GM21619 (cell line): ENCODE results near the gene GATB.
"Not testable (repeated sequence)": the region's sequence is repeated elsewhere in the genome, so short reads cannot be mapped to it uniquely, and the experiment has no call there.

Experiments
- ATAC-seq: cut with Tn5 transposase; IDR thresholded peaks from one replicate; pipeline ENCODE4 v1.9.1; 2021; ENCODE audit not compliant: unreplicated experiment

The GATB gene

DNA sequence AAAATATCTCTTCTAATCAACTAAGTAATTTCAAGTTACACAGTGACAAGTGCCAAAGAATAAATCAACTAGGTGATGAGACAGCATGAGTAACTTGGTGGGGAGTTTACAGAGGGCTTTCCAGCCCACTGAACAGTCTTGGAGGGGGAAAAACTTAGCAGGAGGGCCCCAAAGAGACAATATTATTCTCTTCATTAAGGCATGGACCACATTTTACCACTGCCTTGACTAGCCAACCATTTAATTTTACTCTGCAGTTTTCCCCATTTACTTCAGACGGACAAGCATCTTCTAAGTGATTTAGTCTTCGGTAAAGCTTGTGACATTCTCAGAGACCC lies 25.3 kb upstream of the GATB start:
- ATAC-seq, result no peak

DNA sequence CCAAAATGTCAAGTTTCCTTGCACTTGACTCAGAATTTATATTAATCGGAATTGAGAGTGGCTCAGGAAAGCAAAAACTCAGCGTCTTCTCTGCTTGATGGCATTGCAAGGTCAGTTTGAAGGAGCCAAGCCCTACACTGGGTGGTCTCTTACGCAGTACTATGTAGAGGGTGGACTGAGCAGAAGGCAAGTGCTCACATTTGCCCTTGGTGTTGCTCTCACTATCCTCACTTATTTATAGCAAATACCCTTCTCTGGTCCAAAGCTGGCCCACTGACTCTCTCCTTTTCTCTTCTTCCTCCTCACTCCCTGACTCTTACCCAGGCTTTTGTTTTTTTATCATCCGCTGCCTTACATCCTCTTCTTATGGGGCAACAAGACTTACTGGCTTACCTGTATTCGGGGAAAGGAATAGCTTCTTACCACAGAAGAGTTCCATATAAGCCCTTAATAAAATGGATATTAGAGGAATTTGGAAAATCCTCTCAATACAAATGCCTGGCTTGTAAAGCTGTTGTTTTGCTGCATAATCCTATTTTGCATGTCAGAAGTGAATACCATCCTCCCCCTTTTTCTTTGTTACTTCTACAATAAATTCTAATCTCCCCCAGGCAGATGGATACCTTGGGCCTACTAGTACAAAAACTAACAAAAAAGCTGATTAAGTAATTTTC lies 24.8 kb upstream of the GATB start:
- no peak for ATAC-seq

DNA sequence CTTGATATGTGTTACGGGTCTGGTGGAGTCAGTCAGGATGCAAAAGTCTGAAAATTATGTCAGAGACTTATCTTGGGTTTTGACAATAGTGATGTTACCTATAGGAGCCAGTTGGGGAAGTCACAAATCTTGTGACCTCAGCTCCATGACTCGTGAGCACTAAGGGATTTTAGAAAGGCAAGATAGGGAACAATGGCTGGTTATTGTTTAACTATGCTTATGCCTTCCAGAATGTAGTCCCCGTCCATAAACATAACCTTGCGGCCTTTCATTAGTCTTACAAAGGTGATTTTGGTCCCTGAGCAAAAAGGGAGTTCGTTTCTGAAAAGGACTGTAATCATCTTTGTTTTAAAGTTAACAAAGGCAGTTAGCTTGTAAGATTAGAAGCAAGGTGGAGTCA lies 23.9 kb upstream of the GATB start:
- no peak for ATAC-seq

DNA sequence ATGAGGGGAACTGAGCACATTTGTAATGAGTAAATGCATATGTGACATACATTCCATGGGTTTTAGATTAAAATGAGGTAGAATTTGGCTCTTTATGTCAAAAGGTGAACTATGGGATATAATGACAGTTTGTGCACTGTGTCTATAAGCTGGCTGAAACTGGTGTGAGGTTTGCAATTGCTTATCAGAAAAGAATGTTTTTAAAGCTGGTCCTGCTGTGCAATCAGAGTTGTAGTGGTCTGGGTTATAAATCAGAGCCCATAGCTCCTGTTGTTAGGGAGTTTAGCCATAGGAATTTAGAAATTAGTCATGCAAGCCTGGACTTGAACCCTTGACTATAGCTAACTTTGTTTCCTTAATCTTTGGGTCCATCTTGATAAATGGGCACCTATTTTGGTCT lies 23.1 kb upstream of the GATB start:
- no peak for ATAC-seq

DNA sequence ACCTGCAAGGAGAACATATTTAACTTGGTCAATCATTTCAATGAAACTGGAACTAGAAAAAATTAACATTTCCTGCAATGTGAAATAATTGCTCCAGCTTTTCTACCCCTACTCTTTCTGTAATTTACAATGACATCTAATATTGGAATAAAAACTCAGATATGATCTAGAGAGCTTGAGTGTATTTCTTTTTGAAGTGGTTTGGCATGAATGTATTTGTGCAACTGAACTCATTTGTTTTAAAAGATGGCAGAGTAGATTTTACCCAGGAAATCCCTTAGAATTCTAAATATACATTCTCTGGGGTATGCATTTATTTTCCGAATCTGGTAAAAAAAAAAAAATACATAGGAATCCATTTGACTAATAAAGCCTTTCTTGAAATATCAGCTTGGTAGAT lies 21.5 kb upstream of the GATB start:
- ATAC-seq, result no peak

DNA sequence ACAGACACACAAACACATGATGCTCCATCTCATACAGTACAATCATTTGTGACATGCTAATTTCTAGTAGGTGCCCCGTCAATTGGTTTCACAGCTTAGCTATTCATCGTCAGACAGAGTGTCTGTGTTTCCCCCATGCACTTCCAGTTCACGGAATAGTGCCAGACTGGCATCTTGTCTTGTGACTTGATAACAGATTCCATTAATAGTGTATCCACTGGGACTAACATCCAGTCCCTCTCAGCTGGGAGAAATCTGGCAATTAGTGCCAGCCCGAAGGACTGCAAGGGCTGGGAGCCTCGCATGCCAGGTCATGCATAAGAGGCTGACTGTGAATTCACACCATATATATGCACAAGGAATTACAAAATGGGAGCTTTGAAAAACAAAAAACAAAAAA lies 20.2 kb upstream of the GATB start:
- ATAC-seq, result no peak

DNA sequence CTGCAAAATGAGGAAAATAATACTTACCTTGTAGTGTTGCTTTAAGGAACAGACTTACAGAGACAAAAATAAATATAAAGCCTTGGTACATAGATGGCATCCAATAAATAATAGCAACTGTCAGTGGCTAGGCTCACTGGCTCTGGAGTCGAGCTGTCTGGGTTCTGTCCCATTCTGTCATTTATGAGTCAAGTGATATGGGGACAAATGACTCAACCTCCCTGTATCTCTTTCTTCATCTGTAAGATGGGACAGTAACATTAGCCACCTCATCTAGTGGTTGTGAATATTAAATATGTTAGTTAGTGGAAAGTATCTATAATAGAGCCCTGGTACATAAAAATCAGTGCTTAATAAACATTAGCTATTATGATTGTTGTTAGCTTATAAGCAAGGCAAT lies 16.7 kb upstream of the GATB start:
- no peak for ATAC-seq

DNA sequence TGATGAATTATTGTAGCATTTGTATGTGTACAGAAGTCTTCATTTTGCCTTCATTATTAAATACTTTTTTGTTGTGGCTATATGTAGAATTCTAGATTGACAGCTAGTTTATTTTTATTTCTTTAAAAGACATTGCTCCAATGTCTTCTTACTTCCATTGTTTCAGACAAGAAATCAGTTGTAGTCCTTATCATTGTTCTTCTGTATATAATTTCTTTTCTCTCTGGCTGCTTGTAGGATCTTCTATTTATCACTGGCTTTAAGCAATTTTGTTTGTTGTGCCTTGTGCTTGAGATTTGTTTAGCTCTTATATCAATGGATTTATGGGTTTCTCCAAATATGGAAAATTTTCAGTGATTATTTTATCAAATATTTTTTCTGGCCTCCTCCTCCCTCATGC lies 13.5 kb upstream of the GATB start:
- no peak for ATAC-seq

DNA sequence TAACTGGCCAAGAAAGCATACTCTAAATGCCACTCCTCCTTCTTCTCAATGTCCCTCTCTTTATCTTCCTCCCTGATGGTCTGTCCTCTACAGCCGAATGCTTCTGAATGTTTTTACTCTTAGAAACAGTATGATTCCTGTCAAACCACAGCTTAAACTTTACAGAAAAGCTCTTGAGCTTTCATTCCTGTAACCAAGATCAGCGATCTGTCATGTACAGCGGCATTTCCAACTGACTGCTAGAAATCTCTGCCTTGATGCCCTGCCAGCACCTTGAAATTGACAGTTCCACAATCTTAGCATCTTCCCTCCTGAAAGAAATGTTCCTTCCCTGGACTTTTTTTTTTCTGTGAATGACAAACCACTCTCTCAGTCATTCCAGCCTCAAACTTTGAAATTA lies 11.5 kb upstream of the GATB start:
- no peak for ATAC-seq

DNA sequence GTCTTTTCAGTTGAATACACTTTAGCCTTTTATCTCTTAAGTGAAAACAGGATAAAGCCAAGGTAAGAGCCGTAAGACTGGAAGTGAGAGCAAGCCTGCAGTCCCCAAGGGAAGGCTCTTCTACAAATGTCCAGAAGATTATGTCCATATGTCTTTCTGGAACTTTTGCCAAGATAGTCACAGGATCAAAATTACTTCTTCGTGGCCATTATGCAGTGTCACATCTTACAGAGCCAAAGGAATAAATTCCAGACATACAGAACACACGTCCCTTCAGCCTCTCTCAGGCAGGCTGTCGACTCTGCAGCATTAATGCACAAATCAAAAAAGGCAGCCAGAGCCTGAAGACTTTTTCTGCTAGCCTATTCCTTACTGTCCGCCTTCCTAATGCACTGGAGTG lies 10.9 kb upstream of the GATB start:
- no peak for ATAC-seq

DNA sequence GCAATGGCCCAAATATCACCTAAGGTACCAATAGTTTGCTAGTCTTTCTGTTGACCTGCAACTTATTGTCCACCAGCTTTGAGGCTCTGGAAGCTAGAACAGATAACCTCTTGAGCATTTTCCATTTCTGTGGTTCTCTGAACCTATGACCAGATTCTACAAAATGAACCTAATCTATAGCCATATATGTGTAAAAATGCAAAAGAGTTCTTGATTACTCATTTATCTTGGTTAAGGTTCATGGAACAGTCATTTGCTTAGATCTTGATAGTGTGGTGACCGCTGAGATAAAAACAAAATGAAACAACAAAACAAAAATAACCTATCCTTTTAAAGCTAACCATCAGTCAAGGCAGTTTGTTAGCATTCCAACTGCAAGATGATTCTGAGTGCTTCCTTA lies 9.3 kb upstream of the GATB start:
- ATAC-seq, result no peak

DNA sequence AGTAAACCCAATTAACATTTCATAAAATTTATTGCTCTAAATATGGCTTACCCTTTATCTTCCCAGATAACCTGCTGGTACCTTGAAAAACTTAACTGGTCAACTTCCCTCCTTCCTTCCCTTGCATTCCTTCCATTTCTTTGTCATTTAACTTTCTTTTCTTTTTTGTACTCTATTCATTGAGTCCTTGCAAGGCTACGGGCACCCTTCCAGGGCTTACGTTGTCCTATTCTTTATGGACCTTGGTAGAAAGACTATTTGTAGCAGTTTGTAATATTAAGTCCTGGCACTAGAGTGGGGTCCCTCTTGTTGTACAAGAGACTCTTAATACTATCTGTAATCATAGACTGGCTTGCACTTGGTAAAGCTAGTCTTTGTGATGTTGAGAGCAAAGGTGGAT lies 8.0 kb upstream of the GATB start:
- ATAC-seq, result no peak

DNA sequence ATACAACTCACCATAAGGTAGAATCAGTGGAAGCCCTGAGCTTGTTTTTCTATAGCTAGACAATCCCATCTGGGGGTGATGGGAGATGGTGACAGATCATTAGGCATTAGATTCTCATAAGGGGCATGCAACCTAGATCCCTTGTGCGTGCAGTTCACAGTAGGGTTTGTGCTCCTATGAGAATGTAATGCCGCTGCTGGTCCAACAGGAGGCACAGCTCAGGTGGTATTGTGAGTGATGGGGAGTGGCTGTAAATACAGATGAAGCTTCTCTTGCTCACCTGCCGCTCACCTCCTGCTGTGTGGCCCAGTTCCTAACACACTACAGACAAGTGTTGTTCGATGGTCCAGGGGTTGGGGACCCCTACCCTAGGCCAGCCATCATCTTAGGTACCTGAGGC lies 5.9 kb upstream of the GATB start:
- ATAC-seq, result no peak

DNA sequence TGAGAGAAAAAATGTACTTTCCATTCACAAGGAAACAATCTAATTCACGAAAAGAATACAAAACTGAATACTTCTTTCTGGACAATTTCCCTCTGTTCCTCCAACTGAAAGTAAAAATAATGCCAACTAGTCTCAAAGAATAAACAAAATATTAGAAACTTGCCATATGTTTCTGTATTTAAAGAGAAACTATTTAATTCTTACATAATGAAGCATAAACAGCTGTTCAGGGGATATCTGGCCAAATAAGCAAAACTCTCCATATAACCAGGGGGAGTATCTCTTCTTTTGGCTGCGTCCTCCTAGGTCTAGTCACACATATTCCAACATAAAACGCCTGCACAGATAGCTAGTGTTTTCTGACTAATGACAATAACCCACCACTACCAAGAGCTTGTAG lies 805 bp downstream of the GATB start:
- no peak for ATAC-seq

DNA sequence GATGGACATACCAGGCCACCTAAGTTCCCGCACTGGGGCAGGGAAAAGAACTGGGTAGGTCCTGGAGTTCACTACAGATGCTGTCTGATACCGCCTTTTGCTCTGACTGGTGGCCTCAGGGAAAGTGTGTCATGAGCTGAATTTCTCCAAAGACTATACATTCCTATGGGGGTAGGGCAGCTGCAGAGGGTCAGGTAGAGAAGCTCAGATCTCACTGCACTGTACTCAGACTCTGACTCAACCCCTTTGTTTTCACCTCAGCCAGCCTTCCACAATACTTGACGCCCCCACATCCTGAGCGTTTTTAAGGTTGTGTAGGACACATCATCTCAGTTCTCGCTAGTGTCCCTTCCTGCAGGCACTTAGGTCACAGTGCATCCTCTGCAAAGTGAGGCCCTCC lies 7.8 kb downstream of the GATB start:
- no peak for ATAC-seq

DNA sequence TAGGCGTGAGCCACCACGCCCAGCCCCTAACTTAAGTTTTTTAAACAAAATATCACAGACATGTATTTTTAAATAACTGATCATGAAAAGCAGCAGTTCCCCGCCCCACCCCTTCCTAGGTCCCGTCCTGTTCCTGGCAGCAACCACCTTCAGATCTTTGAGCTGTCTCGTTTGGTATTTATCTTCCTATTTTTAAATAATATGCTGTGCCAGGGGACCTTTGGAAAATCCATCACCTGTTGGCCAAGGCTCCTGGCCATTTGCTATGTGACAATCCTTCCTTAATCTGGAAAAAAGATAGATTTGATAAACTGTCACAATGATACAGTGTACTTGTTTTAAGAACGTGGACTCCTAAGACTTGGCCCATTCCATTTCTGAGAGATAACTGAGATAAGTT lies 10.7 kb downstream of the GATB start:
- ATAC-seq, result no peak

DNA sequence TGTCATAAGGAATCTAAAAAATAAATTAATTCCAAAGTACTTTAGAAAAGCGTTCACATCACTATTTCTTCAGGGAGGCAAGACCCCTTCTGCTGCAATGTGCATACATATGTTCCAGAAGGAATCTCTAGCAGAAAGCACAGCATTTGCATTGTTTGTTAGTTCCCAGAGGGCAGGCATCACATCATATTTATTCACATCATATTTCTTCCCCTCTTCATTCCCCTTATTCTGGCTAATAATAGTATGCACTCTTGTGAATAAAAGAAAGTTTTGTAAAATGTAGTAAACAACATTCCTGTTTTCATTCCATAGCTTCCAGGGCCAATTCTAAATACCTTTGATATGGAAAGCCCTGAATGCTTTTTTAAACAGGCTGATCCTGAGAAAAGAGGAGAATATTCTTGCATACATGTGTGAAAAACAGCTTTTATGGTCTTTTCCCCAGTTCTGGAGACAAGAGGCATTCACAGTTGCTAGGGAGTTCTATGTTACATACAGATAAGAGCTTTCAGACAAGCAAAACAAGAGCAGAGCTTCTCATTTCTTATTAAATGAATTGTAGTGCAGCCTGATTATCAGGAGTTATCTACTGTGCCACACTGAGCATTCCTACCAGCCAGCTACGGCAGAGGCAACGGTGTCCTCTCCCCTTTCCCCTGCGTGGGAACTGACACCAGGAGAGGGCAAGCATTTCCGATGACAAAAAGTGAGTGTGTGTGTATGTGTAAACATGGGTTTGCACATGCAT lies 15.2 kb downstream of the GATB start:
- no peak for ATAC-seq

DNA sequence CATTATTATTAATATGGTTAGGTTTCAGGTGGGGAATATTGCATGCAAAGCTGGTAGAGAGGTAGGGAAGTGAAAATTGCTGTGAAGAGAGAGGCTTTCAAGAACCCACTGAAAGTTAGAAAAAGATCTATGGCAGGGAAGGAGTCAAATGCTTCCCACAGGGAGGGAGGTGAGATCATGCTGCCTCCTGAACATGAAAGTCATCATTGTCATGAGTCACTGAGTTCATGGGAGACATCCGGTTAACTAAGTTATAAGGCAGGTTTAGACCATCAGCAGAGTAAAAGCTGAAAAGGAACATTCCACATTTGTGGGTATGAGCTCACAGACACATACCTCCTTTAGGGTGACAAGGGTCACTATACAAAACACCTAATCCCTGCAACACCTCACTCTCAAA lies 16.2 kb downstream of the GATB start:
- peak; percentile 37 for ATAC-seq

DNA sequence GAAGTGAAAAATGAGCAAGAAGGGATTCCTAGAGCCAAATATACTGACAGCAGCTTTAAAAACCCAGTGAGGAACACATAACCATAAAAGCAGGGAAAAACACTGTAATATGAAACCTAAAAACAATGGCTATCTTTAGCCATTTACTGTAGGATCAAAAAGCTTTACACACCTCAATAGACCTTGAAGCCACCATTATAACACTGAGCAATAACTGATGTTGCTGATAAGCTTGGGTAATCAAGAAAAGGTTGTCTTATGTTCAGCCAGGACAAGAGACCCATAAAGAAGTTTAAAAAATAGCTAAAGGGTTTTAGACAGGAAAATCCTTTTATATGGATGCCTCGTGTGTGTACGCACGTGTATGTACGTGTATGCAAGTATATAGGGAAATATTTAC lies 16.9 kb downstream of the GATB start:
- no peak for ATAC-seq

DNA sequence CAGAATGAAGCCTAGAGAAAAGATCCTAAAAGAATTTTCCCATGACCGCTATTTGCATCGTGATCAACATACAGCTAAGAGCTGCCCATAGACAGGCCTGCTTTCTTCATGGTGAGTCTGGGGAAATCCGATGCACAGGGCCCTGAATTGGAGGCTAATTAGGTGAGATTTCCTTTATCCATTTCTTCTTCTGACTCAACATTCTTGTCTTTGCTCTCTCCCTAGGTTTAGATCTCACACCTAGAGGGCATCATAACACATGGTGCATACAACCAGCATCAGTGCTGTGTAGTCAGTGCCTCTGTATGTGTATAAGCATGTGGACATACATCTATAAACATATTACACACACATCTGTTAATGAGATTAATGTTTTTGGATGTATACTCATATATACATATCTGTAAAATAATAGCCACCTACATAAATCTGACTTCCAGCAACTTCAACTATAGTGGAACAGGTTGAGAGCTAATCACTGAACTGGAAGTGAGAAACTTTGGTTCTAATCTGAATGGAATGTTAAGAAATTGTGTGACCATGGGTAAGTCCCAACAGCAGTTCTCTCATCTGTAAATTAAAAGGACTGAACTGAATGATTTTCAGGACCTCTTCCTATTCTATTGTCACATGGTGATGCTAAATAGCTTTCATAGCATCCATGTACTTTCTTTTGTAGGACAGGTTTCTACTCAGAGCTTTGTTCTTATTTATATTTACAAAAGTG lies 17.5 kb downstream of the GATB start:
- peak; percentile 53 for ATAC-seq

DNA sequence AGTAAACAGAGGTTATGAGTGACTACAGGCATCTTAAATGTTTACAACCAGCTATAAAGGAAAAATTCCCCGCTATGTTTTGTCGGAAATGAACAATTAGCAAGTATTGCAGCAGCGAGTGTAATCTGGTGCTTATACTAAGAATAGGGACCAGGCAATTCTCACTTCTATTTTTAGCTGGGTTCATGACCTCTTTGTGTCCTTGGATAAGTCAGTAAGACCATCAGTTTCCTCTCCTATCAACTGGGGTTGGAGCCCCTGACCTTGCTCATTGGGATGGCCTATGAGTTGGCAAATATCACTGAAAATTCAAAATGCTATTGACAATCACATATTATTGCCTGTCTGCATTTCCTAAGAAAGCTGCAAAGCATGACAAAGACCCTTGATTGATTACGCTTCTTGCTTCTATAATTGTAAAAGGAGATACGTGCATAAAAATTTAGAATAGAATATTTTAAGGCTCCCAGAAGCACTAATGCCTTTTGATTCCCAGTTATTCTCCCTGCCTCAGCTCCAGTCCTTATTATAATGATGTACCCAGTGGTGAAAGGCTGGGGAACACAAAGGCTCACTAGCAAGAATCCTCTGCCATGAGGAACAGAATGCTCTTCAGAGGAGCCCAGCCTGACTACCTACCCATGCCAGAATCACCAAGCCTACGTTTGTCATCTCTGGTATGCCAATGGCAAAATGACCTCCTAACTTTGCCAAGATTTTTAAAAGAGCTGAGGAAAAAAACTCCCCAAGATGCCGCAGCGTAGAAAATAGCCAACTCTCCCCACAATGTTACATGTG lies 21.9 kb downstream of the GATB start:
- no peak for ATAC-seq

DNA sequence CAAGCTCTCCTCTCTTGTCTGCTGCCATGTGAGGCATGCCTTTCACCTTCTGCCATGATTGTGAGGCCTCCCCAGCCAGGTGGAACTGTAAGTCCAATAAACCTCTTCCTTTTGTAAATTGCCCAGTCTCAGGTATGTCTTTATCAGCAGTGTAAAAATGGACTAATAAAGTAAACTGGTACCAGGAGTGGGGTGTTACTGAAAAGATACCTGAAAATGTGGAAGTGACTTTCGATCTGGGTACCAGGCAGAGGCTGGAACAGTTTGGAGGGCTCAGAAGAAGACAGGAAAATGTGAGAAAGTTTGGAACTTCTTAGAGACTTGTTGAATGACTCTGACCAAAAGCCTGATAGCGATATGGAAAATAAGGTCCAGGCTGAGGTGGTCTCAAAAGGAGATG lies 24.0 kb downstream of the GATB start:
- not testable (repeated sequence) for ATAC-seq
